HEK293T (cell line): ENCODE measurements around the gene XIRP2.

ENCODE experiments used
- CTCF ChIA-PET: fragments of 350-600 bp; formaldehyde crosslinking; extraction: SDS; loops from one replicate; lab custom pipeline; 2021; ENCODE audit warnings: antibody characterized with exemption, inconsistent platforms; lab: Yijun Ruan, JAX
- POLR2A ChIA-PET: fragments of 350-600 bp; formaldehyde crosslinking; extraction: SDS; loops from one replicate; lab custom pipeline; 2020; ENCODE audit warnings: antibody characterized with exemption, inconsistent platforms; lab: Yijun Ruan, JAX
- DNase-seq: peaks from one replicate; pipeline ENCODE4 v3.0.0; 2012; ENCODE audit warnings: mixed read lengths; ENCODE audit errors: extremely low spot score
- ARNT ChIP-seq: fragments of 450-650 bp; IDR thresholded peaks from 2 replicates; pipeline ENCODE4 v1.6.1; 2017; ENCODE audit warnings: mild to moderate bottlenecking
- BHLHE40 ChIP-seq: fragments of 450-650 bp; IDR thresholded peaks from 2 replicates; pipeline ENCODE4 v1.6.1; 2016; ENCODE audit warnings: mild to moderate bottlenecking, moderate library complexity, borderline replicate concordance
- CTBP1 ChIP-seq: fragments of 450-650 bp; IDR thresholded peaks from 2 replicates; pipeline ENCODE4 v1.6.1; 2016; ENCODE audit warnings: borderline replicate concordance
- ELF4 ChIP-seq: fragments of 450-650 bp; IDR thresholded peaks from 2 replicates; pipeline ENCODE4 v1.6.1; 2017; ENCODE audit warnings: antibody characterized with exemption
- FOXA1 ChIP-seq: fragments of 450-650 bp; IDR thresholded peaks from 2 replicates; pipeline ENCODE4 v1.6.1; 2016; ENCODE audit warnings: mild to moderate bottlenecking
- FOXK2 ChIP-seq: fragments of 450-650 bp; IDR thresholded peaks from 2 replicates; pipeline ENCODE4 v1.6.1; 2016; ENCODE audit warnings: mild to moderate bottlenecking
- FOXM1 ChIP-seq: fragments of 450-650 bp; IDR thresholded peaks from 2 replicates; pipeline ENCODE4 v1.6.1; 2017; ENCODE audit warnings: mild to moderate bottlenecking, borderline replicate concordance
- HDGF ChIP-seq: fragments of 450-650 bp; IDR thresholded peaks from 2 replicates; pipeline ENCODE4 v1.6.1; 2017; ENCODE audit warnings: antibody characterized with exemption, borderline replicate concordance
- L3MBTL2 ChIP-seq: fragments of 450-650 bp; conservative IDR thresholded peaks from 2 replicates; pipeline ENCODE4 v1.6.1; 2016; ENCODE audit warnings: mild to moderate bottlenecking
- LEF1 ChIP-seq: fragments of 450-650 bp; IDR thresholded peaks from 2 replicates; pipeline ENCODE4 v1.6.1; 2017; ENCODE audit warnings: mild to moderate bottlenecking, borderline replicate concordance
- NFRKB ChIP-seq: fragments of 450-650 bp; IDR thresholded peaks from 2 replicates; pipeline ENCODE4 v1.6.1; 2016; ENCODE audit warnings: mild to moderate bottlenecking, moderate library complexity
- PKNOX1 ChIP-seq: fragments of 450-650 bp; IDR thresholded peaks from 2 replicates; pipeline ENCODE4 v1.6.1; 2016
- SP1 ChIP-seq: fragments of 450-650 bp; IDR thresholded peaks from 2 replicates; pipeline ENCODE4 v1.6.1; 2017
- SUZ12 ChIP-seq: fragments of 450-650 bp; IDR thresholded peaks from 2 replicates; pipeline ENCODE4 v1.6.1; 2016; ENCODE audit warnings: mild to moderate bottlenecking
- TARDBP ChIP-seq: fragments of 450-650 bp; IDR thresholded peaks from 2 replicates; pipeline ENCODE4 v1.6.1; 2016
- ZNF384 ChIP-seq: fragments of 450-650 bp; IDR thresholded peaks from 2 replicates; pipeline ENCODE4 v1.6.1; 2016

The XIRP2 gene

GRCh38 chr2:166994588-166995336 is 106.5 kb downstream of the XIRP2 start:
- no peak for TF ChIP-seq BHLHE40
- no peak for TF ChIP-seq FOXM1
- TF ChIP-seq FOXA1 = no peak
- no peak for TF ChIP-seq ARNT
- TF ChIP-seq LEF1 = no peak
- no peak for TF ChIP-seq HDGF
- TF ChIP-seq ZNF384 = no peak
- no peak for TF ChIP-seq SUZ12
- no peak for TF ChIP-seq CTBP1
- no peak for TF ChIP-seq FOXK2
- no peak for TF ChIP-seq SP1
- no peak for TF ChIP-seq NFRKB
- no peak for TF ChIP-seq TARDBP
- ChIA-PET POLR2A (no interaction called here), CTCF (no interaction called here)
- DNase-seq = no peak

- no peak for TF ChIP-seq FOXK2
- POLR2A ChIA-PET = no interaction called here
- DNase-seq = no peak
- CTCF ChIA-PET = no interaction called here
Observed at GRCh38 chr2:166996465-166996864, 108.2 kb downstream of the XIRP2 start.

- CTCF ChIA-PET = no interaction called here
- no peak for DNase-seq
- no peak for TF ChIP-seq HDGF
- TF ChIP-seq SUZ12 = no peak
- no peak for TF ChIP-seq CTBP1
- no peak for TF ChIP-seq TARDBP
- TF ChIP-seq L3MBTL2 = no peak
- no peak for TF ChIP-seq SP1
- no peak for TF ChIP-seq BHLHE40
- no peak for TF ChIP-seq ELF4
- TF ChIP-seq NFRKB = no peak
- TF ChIP-seq FOXM1 = no peak
- no peak for TF ChIP-seq FOXA1
- no peak for TF ChIP-seq LEF1
- POLR2A ChIA-PET = no interaction called here
Observed at GRCh38 chr2:167001165-167001564, 112.9 kb downstream of the XIRP2 start.

DNA sequence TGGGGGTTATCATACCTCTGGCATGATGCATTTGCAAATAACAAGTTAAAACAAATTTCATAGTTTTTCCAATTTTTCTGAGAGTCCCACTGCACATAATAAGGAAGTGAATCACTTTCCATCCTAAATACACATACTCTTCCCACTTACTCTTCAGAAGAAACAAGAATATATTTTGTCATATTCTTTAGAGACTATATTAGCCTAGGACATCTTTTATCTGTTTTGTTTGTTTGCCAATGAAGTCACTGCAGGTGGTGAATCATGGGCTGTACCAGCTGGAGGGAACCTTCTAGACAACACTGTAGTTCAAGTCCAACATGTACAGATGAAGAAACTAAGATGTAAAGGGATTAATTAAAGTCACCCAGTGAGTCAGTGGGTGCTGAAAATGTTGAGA is 116.8 kb downstream of the XIRP2 start:
- no peak for DNase-seq
- CTCF ChIA-PET = no interaction called here
- POLR2A ChIA-PET = no interaction called here
- TF ChIP-seq LEF1 = no peak
- TF ChIP-seq CTBP1 = no peak
- TF ChIP-seq BHLHE40 = no peak
- no peak for TF ChIP-seq ELF4
- no peak for TF ChIP-seq SUZ12
- TF ChIP-seq TARDBP = no peak
- no peak for TF ChIP-seq NFRKB
- no peak for TF ChIP-seq FOXK2
- TF ChIP-seq FOXM1 = no peak
- TF ChIP-seq HDGF = no peak
- TF ChIP-seq ARNT = no peak
- no peak for TF ChIP-seq ZNF384
- no peak for TF ChIP-seq PKNOX1
- TF ChIP-seq FOXA1 = no peak

- TF ChIP-seq HDGF (no peak), L3MBTL2 (no peak), FOXM1 (no peak), SUZ12 (no peak), BHLHE40 (no peak), PKNOX1 (no peak), NFRKB (no peak), TARDBP (no peak), LEF1 (no peak), FOXK2 (no peak), FOXA1 (no peak), ARNT (no peak), ELF4 (no peak), ZNF384 (no peak), SP1 (no peak)
- DNase-seq = no peak
- ChIA-PET POLR2A (no interaction called here), CTCF (no interaction called here)
Observed at GRCh38 chr2:167013227-167013626, 124.9 kb downstream of the XIRP2 start.

DNA sequence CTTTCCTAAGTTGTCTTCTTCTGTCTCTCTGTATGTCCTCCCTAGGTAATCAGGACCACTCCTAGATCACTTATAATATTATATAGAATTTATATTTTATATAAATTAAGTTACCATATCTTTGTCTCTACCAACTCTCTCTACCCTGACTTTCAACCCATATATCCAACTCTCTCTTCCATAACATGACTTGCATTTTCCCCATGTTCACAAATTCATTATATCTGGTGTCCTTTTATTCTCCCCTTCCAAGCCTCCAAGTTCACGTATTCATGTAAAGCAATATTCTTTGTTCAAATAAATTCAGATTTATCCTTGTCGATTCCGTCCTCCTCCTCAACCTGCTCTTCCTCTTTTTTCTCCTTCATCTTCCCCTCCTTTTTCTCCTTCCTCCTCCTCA is 127.5 kb downstream of the XIRP2 start:
- CTCF ChIA-PET = no interaction called here
- POLR2A ChIA-PET = no interaction called here
- DNase-seq = no peak
- TF ChIP-seq TARDBP (no peak), PKNOX1 (no peak), ZNF384 (no peak), BHLHE40 (no peak), L3MBTL2 (no peak), FOXM1 (no peak), FOXK2 (no peak), ELF4 (no peak), ARNT (no peak), SUZ12 (no peak), LEF1 (no peak), HDGF (no peak)
